HL-60 (cell line): ENCODE data around the gene HDAC1.

Experiments used
- POLR2AphosphoS5 ChIP-seq: IDR thresholded peaks from 2 replicates; pipeline ENCODE4 v1.6.1; 2012; ENCODE audit warnings: low read depth
- TF ChIP-seq, protein P1 (sequence below): IDR thresholded peaks from one replicate; pipeline ENCODE4 v1.5.1; 2011; ENCODE audit warnings: low read length, control low read depth, inconsistent platforms; ENCODE audit not compliant: insufficient read depth

- TF ChIP-seq, protein P1, sequence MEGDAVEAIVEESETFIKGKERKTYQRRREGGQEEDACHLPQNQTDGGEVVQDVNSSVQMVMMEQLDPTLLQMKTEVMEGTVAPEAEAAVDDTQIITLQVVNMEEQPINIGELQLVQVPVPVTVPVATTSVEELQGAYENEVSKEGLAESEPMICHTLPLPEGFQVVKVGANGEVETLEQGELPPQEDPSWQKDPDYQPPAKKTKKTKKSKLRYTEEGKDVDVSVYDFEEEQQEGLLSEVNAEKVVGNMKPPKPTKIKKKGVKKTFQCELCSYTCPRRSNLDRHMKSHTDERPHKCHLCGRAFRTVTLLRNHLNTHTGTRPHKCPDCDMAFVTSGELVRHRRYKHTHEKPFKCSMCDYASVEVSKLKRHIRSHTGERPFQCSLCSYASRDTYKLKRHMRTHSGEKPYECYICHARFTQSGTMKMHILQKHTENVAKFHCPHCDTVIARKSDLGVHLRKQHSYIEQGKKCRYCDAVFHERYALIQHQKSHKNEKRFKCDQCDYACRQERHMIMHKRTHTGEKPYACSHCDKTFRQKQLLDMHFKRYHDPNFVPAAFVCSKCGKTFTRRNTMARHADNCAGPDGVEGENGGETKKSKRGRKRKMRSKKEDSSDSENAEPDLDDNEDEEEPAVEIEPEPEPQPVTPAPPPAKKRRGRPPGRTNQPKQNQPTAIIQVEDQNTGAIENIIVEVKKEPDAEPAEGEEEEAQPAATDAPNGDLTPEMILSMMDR = no peak
- TF ChIP-seq POLR2AphosphoS5 = no peak
These were observed 45.0 kb upstream of the HDAC1 start, which contains the start of gene FAM167B for GRCh38 chr1:32246888-32247273.
